HL-60 (cell line): ENCODE data around the gene SF3B3.
"Not testable (repeated sequence)": the region's sequence is repeated elsewhere in the genome, so short reads cannot be mapped to it uniquely, and the experiment has no call there.

Experiments
- DNase-seq, 2 experiments: peaks; one replicate each; pipeline ENCODE4 v3.0.0-alpha.2; 2010 to 2020; ENCODE audit warnings: low read depth in 1 of 2, low spot score in 1 of 2
- H3K27ac ChIP-seq: fragments of 250-450 bp; sonication (Bioruptor Pico); replicated peaks from 2 replicates; pipeline ENCODE4 v1.5.1; 2020; ENCODE audit warnings: mild to moderate bottlenecking, moderate library complexity
- H3K27me3 ChIP-seq: fragments of 250-450 bp; sonication (Bioruptor Pico); 2 replicates; pipeline ENCODE4 v1.5.1; 2021; ENCODE audit warnings: mild to moderate bottlenecking, moderate library complexity; ENCODE audit not compliant: insufficient read depth, poor library complexity, severe bottlenecking
- H3K4me3 ChIP-seq: replicated peaks from 2 replicates; pipeline ENCODE4 v1.5.1; 2011; ENCODE audit warnings: mild to moderate bottlenecking, control low read depth, low read length; ENCODE audit not compliant: insufficient read depth
- GABPA ChIP-seq: IDR thresholded peaks from 2 replicates; pipeline ENCODE4 v1.6.1; 2012; ENCODE audit warnings: low read depth
- POLR2AphosphoS5 ChIP-seq: IDR thresholded peaks from 2 replicates; pipeline ENCODE4 v1.6.1; 2012; ENCODE audit warnings: low read depth
- REST ChIP-seq: IDR thresholded peaks from 2 replicates; pipeline ENCODE4 v1.6.1; 2012; ENCODE audit warnings: low read depth; ENCODE audit not compliant: insufficient replicate concordance
- SPI1 ChIP-seq: IDR thresholded peaks from 2 replicates; pipeline ENCODE4 v1.6.1; 2012; ENCODE audit warnings: low read depth, mild to moderate bottlenecking, borderline replicate concordance
- TF ChIP-seq, protein P1 (sequence below): IDR thresholded peaks from one replicate; pipeline ENCODE4 v1.5.1; 2011; ENCODE audit warnings: low read length, control low read depth, inconsistent platforms; ENCODE audit not compliant: insufficient read depth

The SF3B3 gene

DNA sequence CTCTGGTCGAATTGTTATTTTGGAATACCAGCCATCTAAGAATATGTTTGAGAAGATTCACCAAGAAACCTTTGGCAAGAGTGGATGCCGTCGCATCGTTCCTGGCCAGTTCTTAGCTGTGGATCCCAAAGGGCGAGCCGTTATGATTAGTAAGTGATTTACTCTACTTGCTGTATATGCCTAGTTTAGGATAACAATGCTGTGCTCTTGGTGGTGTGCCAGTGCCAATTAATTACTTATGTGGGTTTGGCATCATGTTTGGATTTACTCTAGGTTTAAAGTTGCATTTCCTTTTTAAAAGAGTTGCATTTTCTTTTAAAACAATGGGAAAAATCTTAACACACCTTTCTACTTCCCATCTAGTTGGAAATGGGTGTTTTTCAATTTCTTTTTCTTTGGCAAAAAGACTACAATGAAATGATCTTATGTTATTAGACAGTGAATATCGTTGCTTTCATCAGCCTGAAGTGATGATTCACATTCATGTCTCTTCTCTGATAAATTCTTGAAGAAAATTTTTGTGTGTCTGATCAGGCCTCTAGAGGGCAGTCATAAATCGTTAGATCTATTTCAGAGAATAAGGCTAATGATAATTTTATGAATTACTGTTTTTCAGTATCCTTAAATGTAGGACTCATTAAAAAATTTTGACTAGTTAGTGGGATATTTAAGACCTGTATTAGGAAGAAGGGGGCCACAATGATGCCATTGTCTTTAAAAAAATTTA is 5.6 kb downstream of the SF3B3 start:
- no peak for TF ChIP-seq GABPA
- TF ChIP-seq SPI1: no peak
- TF ChIP-seq, protein P1, sequence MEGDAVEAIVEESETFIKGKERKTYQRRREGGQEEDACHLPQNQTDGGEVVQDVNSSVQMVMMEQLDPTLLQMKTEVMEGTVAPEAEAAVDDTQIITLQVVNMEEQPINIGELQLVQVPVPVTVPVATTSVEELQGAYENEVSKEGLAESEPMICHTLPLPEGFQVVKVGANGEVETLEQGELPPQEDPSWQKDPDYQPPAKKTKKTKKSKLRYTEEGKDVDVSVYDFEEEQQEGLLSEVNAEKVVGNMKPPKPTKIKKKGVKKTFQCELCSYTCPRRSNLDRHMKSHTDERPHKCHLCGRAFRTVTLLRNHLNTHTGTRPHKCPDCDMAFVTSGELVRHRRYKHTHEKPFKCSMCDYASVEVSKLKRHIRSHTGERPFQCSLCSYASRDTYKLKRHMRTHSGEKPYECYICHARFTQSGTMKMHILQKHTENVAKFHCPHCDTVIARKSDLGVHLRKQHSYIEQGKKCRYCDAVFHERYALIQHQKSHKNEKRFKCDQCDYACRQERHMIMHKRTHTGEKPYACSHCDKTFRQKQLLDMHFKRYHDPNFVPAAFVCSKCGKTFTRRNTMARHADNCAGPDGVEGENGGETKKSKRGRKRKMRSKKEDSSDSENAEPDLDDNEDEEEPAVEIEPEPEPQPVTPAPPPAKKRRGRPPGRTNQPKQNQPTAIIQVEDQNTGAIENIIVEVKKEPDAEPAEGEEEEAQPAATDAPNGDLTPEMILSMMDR: no peak
- TF ChIP-seq REST: no peak
- TF ChIP-seq POLR2AphosphoS5: no peak

GRCh38 chr16:70529954-70530353 is 6.3 kb downstream of the SF3B3 start:
- not testable (repeated sequence) for H3K4me3 ChIP-seq, DNase-seq, H3K27me3 ChIP-seq, H3K27ac ChIP-seq

More for the DNA sequence above, 5.6 kb downstream of the SF3B3 start:
- H3K27ac ChIP-seq: no peak overlapping the region
- no peaks in the 10 kb centered on the region for H3K27me3 ChIP-seq
- DNase-seq: no peak
- H3K4me3 ChIP-seq: no peak overlapping the region; the same call in 1 of the 2 replicates

GRCh38 chr16:70534971-70535370 is 11.4 kb downstream of the SF3B3 start:
- H3K4me3 ChIP-seq: no peak overlapping the region
- DNase-seq: no peak
- no peaks in the 10 kb centered on the region for H3K27me3 ChIP-seq
- no peak overlapping the region for H3K27ac ChIP-seq
- TF ChIP-seq SPI1 (no peak), GABPA (no peak), POLR2AphosphoS5 (no peak), REST (no peak)
- TF ChIP-seq, protein P1: no peak

GRCh38 chr16:70540994-70541393 is 17.4 kb downstream of the SF3B3 start:
- no peak for DNase-seq
- no peaks in the 10 kb centered on the region for H3K27me3 ChIP-seq
- H3K4me3 ChIP-seq: no peak overlapping the region
- no peak for TF ChIP-seq POLR2AphosphoS5
- TF ChIP-seq REST: no peak
- no peak for TF ChIP-seq SPI1
- TF ChIP-seq, protein P1: no peak
- TF ChIP-seq GABPA: no peak
- no peak overlapping the region for H3K27ac ChIP-seq
